ENCODE data around the gene SAMM50. TPM values are rescaled to one million over a fixed set of nuclear protein-coding genes. Genes with fewer than 3 reads are reported as not detected.

Gene SAMM50
- total RNA-seq, 1 experiment from 2014 or later = 47.6 TPM

DNA sequence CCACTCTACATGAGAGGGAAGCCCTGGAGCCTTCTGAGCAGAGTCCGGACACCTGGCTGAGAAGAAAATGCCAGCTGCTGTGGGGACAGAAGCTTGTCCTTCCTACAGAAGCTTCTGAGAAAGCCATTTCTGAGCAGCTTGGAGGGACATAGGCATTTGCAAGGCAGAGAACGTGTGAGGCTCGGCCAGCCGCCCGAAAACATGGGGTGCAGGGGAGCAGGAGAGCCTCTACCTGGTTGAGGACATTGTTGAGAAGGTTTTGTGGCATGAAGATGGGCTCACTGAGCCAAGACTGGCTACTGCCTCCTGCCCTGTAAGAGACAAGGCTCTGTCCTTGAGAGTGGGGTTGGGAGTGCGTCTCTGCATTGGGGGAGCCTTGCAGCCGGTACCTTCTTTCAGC lies 25.3 kb downstream of the SAMM50 start:
- DNase-seq = no peak
- Histone ChIP-seq H3K4me3 (ENCODE audit: insufficient read depth, low read depth, low read length) (no peak overlapping the region), H3K27me3 (ENCODE audit: control insufficient read depth, insufficient read depth, low read length) (no peaks in the 10 kb centered on the region), H3K36me3 (replicated peaks; ENCODE audit: control insufficient read depth, insufficient read depth, low read length) (peaks cover 33% of the 10 kb centered on the region)

DNA sequence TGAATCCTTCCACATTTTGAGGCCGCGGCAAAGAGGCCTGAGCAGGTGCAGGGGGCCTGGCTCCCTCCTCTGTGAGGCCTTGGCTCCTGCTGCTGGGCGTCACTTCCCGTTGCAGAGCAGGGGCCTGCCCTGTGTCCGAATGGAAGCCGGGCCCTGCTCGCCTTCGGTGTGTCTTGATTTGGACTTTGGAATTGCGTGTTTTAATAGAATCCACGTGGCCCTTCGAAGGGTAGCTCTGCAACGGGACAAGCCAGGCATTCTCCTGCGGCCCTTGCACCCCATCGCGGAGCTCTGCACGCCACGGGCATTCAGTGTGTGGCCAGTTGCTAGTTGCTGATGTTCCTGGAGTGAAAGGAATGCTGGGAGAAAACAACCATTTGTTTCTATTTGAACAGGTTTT lies 25.8 kb downstream of the SAMM50 start:
- no peak for DNase-seq
- Histone ChIP-seq H3K4me3 (ENCODE audit: insufficient read depth, low read depth, low read length) (no peak overlapping the region), H3K36me3 (replicated peaks; ENCODE audit: control insufficient read depth, insufficient read depth, low read length) (peaks cover 32% of the 10 kb centered on the region), H3K27me3 (ENCODE audit: control insufficient read depth, insufficient read depth, low read length) (no peaks in the 10 kb centered on the region)

DNA sequence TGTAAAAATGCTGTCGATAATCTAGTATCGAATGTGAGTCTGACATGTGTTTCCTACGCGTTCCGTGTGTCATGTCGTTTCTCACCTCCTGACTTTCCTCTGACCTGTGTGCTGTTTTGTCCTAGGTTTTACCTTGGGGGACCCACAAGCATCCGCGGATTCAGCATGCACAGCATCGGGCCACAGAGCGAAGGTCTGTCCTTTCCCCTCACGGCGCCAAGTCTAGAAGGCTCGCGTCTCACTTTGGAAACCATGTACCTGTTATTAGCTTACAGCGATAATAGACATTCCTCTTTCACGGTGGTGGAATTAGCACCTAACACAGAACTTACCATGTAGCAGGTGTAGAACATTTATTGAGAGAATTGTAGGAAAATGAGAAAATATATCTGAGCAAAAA lies 28.6 kb downstream of the SAMM50 start:
- H3K4me3 ChIP-seq (ENCODE audit: insufficient read depth, low read depth, low read length) = no peak overlapping the region
- no peak for DNase-seq
- peaks cover 19% of the 10 kb centered on the region for H3K36me3 ChIP-seq (replicated peaks; ENCODE audit: control insufficient read depth, insufficient read depth, low read length)
- H3K27me3 ChIP-seq (ENCODE audit: control insufficient read depth, insufficient read depth, low read length) = no peaks in the 10 kb centered on the region

DNA sequence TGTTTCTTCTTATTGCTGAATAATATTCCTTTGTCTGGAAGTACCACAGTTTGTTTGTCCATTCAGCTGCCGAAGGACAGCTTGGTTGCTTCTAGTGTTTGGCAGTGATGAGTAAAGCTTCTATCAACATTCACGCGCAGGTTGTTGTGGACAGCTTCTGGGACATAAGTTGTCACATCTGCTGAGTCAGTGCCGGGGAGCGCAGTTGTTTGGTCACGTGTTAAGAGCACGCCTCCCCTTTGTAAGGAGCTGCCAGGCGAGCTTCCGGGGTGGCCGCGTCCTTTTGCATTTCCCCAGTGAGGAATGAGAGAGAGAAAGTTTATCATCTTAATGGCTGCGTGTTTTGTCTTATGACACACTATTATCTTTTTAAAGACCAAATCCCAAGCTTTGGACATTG lies 30.3 kb downstream of the SAMM50 start:
- H3K36me3 ChIP-seq (replicated peaks; ENCODE audit: control insufficient read depth, insufficient read depth, low read length) = peaks cover 15% of the 10 kb centered on the region

DNA sequence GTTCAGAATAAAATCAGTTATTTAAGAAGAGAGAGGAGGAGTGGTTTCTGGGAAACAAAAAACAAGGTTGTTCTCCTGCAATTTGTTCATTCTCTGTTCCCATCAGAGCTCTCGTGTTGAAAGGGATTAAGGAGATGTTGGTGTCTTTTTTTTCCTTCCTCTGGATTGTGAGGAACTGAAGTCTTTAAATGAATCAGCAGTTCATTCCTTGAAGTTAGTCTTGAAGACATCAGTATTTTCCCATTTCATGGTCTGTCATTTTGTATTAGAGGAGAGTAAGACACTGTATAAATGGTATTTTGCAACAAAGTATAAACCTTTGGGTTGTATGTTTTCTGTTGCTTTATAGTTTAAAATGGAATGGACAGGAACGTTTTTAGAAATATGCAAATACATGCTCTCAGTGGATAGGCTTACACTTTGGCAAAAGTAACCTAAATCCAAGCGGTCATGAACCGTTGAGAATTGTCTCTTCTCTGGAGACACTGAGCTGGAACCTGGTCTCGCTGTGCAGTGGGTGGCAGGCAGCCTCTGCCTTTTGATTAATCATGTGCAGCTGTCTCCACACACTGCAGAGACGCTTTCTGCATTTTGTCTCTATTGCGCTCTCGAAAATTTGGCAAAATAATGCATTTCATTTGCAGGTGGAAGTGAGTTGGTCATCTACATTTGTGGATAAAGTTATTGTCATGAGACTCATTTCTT lies 33.0 kb downstream of the SAMM50 start:
- Histone ChIP-seq H3K27me3 (ENCODE audit: control insufficient read depth, insufficient read depth, low read length) (no peaks in the 10 kb centered on the region), H3K36me3 (replicated peaks; ENCODE audit: control insufficient read depth, insufficient read depth, low read length) (peaks cover 18% of the 10 kb centered on the region), H3K4me3 (ENCODE audit: insufficient read depth, low read depth, low read length) (no peak overlapping the region)
- no peak for DNase-seq

More for the DNA sequence above, 30.3 kb downstream of the SAMM50 start:
- no peaks in the 10 kb centered on the region for H3K27me3 ChIP-seq (ENCODE audit: control insufficient read depth, insufficient read depth, low read length)
- no peak overlapping the region for H3K4me3 ChIP-seq (ENCODE audit: insufficient read depth, low read depth, low read length)
- no peak for DNase-seq

DNA sequence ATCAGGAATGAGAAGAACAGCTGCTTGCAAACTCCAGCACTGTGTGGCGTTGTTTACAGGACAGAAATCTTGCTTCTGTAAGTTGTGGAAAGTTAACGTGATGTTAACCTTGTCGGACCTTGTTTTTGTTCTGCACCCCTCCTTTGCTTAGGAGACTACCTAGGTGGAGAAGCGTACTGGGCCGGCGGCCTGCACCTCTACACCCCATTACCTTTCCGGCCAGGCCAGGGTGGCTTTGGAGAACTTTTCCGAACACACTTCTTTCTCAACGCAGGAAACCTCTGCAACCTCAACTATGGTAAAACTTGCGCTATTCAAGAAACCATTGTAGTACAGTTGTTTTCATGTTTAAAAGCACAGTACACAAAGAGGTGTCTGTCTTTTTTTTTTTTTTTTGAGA lies 33.7 kb downstream of the SAMM50 start:
- H3K4me3 ChIP-seq (ENCODE audit: insufficient read depth, low read depth, low read length) = no peak overlapping the region
- no peak for DNase-seq
- peaks cover 15% of the 10 kb centered on the region for H3K36me3 ChIP-seq (replicated peaks; ENCODE audit: control insufficient read depth, insufficient read depth, low read length)
- H3K27me3 ChIP-seq (ENCODE audit: control insufficient read depth, insufficient read depth, low read length) = no peaks in the 10 kb centered on the region

DNA sequence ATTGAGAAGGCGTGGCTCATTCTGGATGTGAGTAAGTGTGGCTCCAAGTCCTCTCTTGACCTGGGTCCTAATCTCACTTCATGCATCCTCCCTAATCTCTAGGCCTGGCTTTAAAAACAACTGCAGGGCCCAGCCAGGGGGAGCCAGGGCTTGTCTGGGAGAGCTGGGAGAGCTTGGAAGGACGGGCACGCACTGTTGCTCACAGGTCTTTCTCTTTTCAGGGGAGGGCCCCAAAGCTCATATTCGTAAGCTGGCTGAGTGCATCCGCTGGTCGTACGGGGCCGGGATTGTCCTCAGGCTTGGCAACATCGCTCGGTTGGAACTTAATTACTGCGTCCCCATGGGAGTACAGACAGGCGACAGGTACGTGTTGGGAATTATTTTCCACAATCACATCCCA lies 34.8 kb downstream of the SAMM50 start:
- Histone ChIP-seq H3K36me3 (replicated peaks; ENCODE audit: control insufficient read depth, insufficient read depth, low read length) (peaks cover 21% of the 10 kb centered on the region), H3K4me3 (ENCODE audit: insufficient read depth, low read depth, low read length) (no peak overlapping the region)

DNA sequence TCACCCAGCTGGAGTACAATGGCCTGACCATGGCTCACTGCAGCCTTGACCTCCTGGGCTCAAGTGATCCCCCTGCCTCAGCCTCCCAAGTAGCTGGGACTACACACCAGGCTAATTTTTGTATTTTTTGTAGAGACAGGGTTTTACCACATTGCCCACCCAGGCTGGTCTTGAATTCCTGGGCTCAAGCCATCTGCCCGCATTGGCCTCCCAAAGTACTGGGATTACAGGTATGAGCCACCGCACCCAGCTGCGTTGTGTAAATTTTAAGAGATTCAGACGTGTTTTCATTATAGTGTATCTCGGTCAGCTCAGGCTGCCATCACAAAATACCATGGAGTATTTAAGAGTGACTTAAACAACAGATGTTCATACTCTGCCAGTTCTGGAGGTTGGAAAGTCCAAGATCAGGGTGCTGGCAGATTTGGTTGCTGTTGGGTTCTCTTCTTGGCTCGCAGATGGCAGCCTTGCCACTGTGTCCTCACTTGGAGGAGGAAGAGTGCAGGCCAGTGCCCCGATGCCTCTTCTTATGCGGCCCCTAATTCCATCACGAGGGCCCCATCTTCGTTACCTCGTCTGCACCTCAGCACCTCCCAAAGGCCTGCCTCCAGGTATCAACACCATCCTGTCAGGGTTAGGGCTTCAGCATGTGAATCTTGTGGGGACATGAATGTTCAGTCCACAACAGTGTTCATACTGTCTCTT lies 36.2 kb downstream of the SAMM50 start:
- Histone ChIP-seq H3K27me3 (ENCODE audit: control insufficient read depth, insufficient read depth, low read length) (no peaks in the 10 kb centered on the region), H3K36me3 (replicated peaks; ENCODE audit: control insufficient read depth, insufficient read depth, low read length) (peaks cover 20% of the 10 kb centered on the region), H3K4me3 (ENCODE audit: insufficient read depth, low read depth, low read length) (no peak overlapping the region)
- DNase-seq = no peak

More for the DNA sequence above, 34.8 kb downstream of the SAMM50 start:
- no peak for DNase-seq
- H3K27me3 ChIP-seq (ENCODE audit: control insufficient read depth, insufficient read depth, low read length) = no peaks in the 10 kb centered on the region

DNA sequence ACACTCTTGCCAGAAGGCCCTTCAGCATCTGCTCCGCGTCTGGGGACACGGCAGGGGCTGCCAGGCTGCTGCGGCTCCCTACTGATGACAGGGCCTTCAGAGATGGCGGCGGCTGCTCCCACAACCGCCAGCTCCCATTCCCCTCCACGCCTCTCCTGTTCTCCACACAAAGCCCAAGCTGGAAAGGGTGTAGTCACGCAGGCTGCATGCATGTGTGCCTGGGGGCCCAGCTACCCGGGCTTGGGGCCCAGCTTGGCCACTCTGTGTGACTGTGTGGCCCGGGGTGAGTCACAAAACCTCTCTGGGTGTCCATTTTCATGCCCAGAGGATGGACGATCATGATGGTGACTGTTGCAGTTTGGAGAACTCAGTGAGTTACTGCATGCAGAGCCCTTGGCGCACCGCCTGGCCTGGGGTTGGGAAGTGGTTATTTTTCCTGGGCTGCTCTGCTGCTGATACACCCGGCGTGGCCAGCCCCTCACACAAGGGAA lies 37.1 kb downstream of the SAMM50 start:
- Histone ChIP-seq H3K36me3 (replicated peaks; ENCODE audit: control insufficient read depth, insufficient read depth, low read length) (peaks cover 21% of the 10 kb centered on the region), H3K4me3 (ENCODE audit: insufficient read depth, low read depth, low read length) (no peak overlapping the region), H3K27me3 (ENCODE audit: control insufficient read depth, insufficient read depth, low read length) (no peaks in the 10 kb centered on the region)
- no peak for DNase-seq

DNA sequence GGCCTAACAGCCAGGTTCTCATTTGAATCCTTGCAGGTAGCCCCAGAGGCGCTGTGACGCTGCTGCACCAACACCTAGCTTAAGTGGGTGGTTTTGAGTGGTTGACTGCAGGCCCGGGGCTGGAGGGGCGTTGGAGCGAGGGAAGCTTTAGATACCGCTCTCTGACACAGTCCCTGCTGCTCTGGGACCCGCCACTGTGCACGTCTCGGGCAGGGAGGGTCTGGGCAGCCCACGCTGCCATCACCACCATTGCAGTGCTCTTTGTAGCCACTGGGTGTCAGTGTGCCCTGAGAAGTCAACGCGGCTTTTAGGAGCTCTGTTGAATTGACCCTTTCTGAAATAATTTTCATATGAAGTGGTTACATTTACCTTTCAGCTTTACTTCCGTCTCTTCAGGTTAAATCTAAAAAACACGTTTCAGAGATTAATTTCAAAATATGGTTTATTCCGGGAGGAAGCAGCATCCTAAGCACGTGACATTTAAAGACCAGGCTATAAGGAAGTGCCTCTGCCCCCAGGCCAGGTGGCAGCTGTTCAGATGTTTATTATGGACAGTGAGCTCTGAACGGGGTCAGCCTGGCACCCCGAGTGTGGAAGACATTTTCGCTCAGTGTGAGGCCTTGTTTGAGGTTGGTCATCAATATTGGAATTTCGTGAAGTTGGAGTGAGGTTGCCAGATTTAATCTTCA lies 38.0 kb downstream of the SAMM50 start:
- Histone ChIP-seq H3K4me3 (ENCODE audit: insufficient read depth, low read depth, low read length) (no peak overlapping the region), H3K36me3 (replicated peaks; ENCODE audit: control insufficient read depth, insufficient read depth, low read length) (peaks cover 22% of the 10 kb centered on the region), H3K27me3 (ENCODE audit: control insufficient read depth, insufficient read depth, low read length) (no peaks in the 10 kb centered on the region)
- DNase-seq = peak; percentile 94

DNA sequence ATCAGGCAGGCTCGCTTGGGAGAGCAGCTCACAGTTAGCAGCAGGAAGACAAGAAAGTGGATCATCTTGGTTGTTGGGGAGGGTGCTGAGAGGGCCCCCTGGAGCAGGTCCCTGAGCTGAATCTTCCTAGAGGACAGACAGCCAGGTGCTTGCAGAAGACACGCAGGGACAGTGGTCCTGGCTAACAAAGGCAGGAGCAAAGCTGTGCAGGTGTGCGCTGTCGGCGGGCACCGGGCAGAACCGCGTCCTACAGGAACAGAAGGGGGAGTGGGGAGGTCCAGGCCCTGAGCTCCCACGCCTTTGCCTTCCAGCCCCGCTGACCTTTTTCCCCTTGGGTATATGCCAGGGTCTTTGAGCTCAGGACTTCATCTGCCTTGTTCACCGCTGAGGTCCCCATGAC lies 38.8 kb downstream of the SAMM50 start:
- Histone ChIP-seq H3K27me3 (ENCODE audit: control insufficient read depth, insufficient read depth, low read length) (no peaks in the 10 kb centered on the region), H3K36me3 (replicated peaks; ENCODE audit: control insufficient read depth, insufficient read depth, low read length) (peaks cover 25% of the 10 kb centered on the region), H3K4me3 (ENCODE audit: insufficient read depth, low read depth, low read length) (no peak overlapping the region)
- DNase-seq = no peak

DNA sequence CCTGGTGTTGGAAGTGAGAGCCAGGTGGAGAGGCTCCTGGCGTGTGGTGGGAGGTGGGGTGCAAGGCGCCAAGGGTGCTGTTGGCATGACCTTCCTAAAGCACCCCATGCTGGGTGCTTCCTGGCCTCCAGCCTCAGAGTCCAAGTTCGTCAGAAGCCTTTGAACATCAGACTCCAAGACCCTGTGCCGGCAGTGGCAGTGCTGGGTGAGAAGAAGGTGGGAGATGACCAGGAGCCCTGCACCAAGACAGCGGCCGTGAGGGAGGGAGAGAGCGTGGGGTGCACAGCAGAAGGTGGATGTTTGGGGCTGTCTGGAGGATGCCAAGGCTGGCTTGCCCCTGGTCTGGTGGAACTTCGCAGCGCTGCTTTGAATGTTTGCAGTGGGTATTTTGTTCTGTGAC lies 39.2 kb downstream of the SAMM50 start:
- H3K27me3 ChIP-seq (ENCODE audit: control insufficient read depth, insufficient read depth, low read length) = no peaks in the 10 kb centered on the region
- H3K4me3 ChIP-seq (ENCODE audit: insufficient read depth, low read depth, low read length) = no peak overlapping the region
- DNase-seq = no peak
- H3K36me3 ChIP-seq (replicated peaks; ENCODE audit: control insufficient read depth, insufficient read depth, low read length) = peaks cover 25% of the 10 kb centered on the region

DNA sequence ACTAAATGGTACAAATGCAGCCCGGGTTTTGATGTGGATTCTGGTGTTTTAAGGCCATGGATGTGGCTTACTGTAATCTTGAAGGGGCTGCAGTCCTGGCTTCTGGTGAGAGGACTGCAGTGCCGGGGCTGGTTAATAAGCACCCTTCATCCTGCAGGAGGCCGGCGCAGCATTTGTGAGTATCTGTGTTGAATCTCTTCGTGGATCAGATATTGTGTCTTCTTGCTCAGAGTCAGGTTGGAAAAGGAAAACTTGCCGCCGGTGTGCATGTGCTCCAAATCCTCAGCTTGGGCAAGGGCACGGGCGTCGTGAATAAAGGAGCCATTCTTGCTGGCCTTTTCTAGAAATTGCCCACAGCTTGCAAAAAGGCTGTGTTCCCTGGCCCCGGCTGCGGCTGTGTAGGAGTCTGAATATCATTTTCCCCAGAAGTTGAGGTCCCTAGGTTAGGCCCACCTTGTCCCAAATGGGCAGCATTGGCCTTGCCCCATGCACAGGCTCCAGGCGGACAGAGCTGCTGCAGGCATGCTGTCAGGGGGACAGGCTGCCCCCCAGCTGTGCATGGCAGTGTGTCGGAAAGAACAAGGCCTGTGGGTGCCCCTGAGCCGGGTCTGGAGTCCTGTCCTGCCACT lies 39.9 kb downstream of the SAMM50 start:
- Histone ChIP-seq H3K27me3 (ENCODE audit: control insufficient read depth, insufficient read depth, low read length) (no peaks in the 10 kb centered on the region), H3K4me3 (ENCODE audit: insufficient read depth, low read depth, low read length) (no peak overlapping the region), H3K36me3 (replicated peaks; ENCODE audit: control insufficient read depth, insufficient read depth, low read length) (peaks cover 21% of the 10 kb centered on the region)
- no peak for DNase-seq

DNA sequence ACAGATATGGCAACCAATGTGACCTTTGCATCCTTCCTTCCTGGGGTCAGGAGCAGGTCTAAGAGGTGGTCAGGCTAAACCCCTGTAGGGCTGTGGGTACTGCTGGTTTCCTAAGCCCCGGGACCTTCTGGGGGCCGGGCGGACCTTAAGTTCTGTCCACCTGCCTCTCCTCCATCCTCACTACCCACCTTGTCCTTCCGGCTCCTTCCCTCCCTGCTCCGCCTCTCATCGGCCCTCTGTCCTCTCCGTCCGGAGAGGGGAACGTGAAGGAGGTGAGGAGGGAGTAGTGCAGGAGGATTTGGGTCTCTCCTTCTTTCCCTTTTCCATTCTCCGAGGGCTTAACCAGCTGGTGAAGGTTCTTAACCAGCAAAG lies 40.5 kb downstream of the SAMM50 start:
- Histone ChIP-seq H3K27me3 (ENCODE audit: control insufficient read depth, insufficient read depth, low read length) (no peaks in the 10 kb centered on the region), H3K4me3 (ENCODE audit: insufficient read depth, low read depth, low read length) (no peak overlapping the region), H3K36me3 (replicated peaks; ENCODE audit: control insufficient read depth, insufficient read depth, low read length) (peaks cover 19% of the 10 kb centered on the region)
- DNase-seq = no peak
